Measurements from ENCODE around the gene MT1E.
"Not testable (repeated sequence)": the region's sequence is repeated elsewhere in the genome, so short reads cannot be mapped to it uniquely, and the experiment has no call there.

The MT1E gene

DNA sequence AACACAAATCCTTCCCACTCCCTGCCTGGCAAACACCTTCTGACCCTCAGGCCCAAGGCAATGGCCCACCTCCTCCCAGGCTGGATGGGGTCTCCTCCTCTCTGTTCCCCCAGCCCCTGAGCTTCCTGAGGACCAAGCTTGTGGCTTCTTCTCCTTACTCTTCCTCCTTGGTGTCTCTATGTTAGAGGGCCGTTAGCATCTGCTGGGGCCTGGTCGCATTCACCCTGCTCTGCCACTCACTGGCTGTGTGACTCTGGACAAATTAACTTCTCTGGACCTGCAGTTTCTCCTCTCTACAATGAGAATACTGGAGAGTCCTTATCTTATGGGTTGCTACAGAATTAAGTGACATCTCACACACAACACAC is 17.9 kb upstream of the MT1E start:
- no peak for DNase-seq

GRCh38 chr16:56608043-56608875 is 17.3 kb upstream of the MT1E start, which contains the start of gene MT2A:
Gene MT2A (plus strand): TSS chr16:56608584. CDS start chr16:56608656, 72 bp downstream.
- DNase-seq, result peak; percentile 91

- no peak for DNase-seq
Measured at GRCh38 chr16:56608876-56609462, 16.6 kb upstream of the MT1E start.

DNA sequence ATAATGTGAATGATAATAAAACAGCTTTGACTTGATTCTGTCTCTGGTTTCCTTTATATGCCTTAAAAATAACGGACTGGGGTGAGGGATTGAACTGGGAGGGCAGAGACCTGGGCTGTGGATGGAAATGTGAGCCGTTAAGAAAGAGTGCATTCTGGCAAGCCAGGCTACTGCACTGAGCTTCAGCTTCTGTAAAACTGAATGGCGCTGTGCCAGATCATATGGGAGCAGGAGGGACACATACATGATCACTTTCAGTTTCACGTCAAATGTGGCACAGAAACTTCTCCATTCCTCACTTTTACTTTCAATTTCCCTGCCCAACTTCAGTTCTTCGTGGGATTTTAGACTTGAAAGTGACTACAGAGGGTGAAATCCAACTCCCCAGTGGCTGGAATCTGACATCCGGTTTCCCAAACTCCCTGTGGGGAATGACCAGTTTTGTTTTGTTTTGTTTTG is 16.1 kb upstream of the MT1E start:
- DNase-seq, result peak; percentile 27

- DNase-seq, result no peak
Measured at GRCh38 chr16:56610017-56610608, 15.5 kb upstream of the MT1E start.

GRCh38 chr16:56610609-56611111 is 14.9 kb upstream of the MT1E start:
- DNase-seq, result no peak

GRCh38 chr16:56611281-56611833 is 14.2 kb upstream of the MT1E start:
- DNase-seq, result no peak

- DNase-seq, result no peak
Measured at GRCh38 chr16:56613706-56614105, 11.9 kb upstream of the MT1E start.

- DNase-seq, result no peak
Measured at GRCh38 chr16:56614549-56614991, 11.0 kb upstream of the MT1E start.

DNA sequence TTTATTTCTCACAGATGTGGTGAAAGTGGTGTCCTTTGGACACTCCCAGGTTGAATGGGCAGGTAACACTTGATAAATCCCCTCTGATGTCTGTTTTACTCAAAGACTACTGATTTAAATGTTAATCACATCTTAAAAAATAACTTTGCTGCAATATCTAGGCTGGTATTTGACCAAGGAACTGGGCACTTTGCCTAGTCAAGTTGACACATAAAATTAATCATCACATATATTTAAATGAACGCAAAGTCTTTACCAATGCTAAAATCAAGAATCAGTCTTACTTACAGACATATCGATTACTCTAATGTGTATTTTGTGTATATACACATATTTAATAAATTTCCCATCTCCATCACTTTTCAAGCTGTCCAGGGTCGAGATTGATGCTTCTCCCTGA is 10.2 kb upstream of the MT1E start:
- DNase-seq, result no peak

GRCh38 chr16:56616608-56617211 is 8.9 kb upstream of the MT1E start:
- DNase-seq, result no peak

DNA sequence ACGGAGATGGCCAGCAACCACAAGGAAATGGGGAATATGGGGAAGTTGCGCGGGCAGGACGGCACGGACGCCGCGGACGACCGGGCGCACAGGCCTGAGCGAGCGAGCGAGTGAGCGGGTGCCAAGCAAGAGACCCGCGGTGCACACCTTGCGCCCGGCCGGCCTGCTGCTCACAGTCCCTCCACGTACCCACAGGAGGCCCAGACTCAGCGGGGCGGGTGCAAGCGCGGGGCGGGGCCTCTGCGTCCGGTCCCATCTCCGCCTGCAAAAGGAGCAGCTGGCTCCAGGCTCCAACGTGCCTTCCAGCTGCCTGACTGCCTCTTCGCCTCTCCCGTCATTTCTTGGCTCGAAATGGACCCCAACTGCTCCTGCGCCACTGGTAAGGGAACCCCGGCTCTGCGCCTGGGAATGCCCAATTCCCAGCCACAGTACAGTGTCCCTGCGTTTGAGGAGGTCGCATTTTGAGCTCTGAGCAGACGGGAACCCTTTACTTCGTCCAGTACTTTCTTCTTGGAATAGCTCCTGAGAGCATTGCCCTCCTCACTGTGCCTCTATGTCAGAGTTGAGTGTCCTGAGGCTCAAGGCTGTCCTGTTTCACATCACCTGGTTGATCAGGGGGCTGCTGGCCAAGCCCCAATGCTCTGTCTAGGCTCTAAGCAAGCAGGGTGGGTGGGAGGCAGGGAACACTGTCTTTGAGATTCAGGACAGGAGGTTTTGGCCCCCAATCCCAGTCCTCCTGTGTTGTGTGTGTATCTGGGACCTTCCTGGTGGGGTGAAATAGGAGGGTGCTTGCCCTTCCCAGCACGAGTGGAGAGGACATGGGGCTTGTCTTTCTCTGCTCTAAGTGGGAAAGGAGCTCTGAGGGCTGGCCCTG is 8.1 kb upstream of the MT1E start:
- DNase-seq, result no peak

DNA sequence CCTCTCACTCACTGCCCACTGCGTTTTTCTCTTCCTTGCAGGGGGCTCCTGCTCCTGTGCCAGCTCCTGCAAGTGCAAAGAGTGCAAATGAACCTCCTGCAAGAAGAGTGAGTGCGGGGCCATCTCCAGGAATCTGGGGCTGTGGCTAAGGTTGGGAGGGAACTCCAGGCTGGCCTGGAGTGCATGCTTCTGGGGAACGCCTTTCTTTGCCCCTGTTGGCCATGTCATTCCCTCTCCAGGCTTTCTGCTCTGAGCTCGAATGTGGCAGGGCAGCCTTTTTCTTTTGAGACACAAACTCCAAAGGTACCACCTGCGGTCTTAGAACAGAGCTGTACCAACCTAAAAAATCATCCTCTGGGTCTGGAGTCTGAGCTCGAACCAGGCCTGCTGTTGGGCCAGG is 7.4 kb upstream of the MT1E start:
- DNase-seq, result no peak

- DNase-seq, result no peak
Measured at GRCh38 chr16:56620339-56620897, 5.2 kb upstream of the MT1E start.

GRCh38 chr16:56621665-56622445 is 3.7 kb upstream of the MT1E start:
- not testable (repeated sequence) for DNase-seq

GRCh38 chr16:56623184-56623583 is 2.4 kb upstream of the MT1E start:
- DNase-seq, result not testable (repeated sequence)

- DNase-seq, result no peak
Measured at GRCh38 chr16:56623637-56624036, 1.9 kb upstream of the MT1E start.

DNA sequence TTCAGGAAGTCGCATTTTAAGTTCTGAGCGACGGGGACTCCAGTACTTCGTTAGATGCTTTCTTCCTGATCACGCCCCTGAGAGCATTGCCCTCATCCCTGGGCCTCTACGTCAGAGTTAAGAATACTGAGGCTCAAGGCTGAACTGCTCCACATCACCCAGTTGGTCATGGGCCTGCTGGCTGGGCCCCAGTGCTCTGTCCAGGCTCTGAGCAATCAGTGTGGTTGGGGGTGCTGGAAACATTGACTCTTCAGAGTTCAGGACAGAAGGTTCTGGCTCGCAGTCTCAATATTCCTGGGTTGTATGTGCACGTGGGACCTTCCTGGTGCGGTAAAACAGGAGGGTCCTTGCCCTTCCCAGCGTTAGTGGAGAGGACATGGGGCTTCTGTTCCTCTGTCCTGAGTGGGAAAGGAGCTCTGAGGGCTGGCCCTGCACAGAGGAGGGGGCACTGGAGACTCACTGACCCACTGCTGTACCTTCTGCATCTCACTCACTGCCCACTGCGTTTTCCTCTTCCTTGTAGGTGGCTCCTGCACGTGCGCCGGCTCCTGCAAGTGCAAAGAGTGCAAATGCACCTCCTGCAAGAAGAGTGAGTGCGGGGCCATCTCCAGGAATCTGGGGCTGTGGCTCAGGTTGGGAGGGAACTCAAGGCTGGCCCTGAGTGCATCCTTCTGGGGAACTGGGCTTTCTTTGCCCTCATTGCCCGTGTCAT is 518 bp downstream of the MT1E start:
- no peak for DNase-seq

DNA sequence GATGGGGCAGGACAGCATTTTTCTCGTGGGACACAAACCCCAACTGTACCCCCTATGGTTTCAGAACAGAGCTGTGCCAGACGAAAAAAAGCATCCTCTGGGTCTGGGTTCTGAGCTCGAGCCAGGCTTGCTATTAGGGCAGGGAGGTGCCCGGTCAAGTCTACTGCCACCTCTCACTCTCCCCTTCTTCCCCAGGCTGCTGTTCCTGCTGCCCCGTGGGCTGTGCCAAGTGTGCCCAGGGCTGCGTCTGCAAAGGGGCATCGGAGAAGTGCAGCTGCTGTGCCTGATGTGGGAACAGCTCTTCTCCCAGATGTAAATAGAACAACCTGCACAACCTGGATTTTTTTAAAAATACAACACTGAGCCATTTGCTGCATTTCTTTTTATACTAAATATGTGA is 1.1 kb downstream of the MT1E start:
- no peak for DNase-seq
